HEK293 (cell line): ENCODE measurements around the gene TBC1D24.
A peak's percentile ranks its signal among the peaks of the same experiment; 100 is the strongest.

Source experiments
- FEZF1 ChIP-seq: fragments of 450-650 bp; formaldehyde crosslinking; IDR thresholded peaks from 2 replicates; pipeline ENCODE4 v1.5.1; 2016; ENCODE audit warnings: missing biosample characterization, missing genetic modification characterization
- GLIS2 ChIP-seq: fragments of 450-650 bp; formaldehyde crosslinking; IDR thresholded peaks from 2 replicates; pipeline ENCODE4 v1.5.1; 2016; ENCODE audit warnings: missing biosample characterization, missing genetic modification characterization
- KLF9 ChIP-seq: fragments of 450-650 bp; formaldehyde crosslinking; IDR thresholded peaks from 2 replicates; pipeline ENCODE4 v1.5.1; 2016; ENCODE audit warnings: missing biosample characterization, missing genetic modification characterization, low read depth
- OVOL3 ChIP-seq: fragments of 450-650 bp; formaldehyde crosslinking; IDR thresholded peaks from 2 replicates; pipeline ENCODE4 v1.5.1; 2016; ENCODE audit warnings: missing biosample characterization, missing genetic modification characterization
- PRDM4 ChIP-seq: fragments of 450-650 bp; formaldehyde crosslinking; IDR thresholded peaks from 2 replicates; pipeline ENCODE4 v1.5.1; 2017; ENCODE audit warnings: missing biosample characterization, missing genetic modification characterization
- REST ChIP-seq: fragments of 450-650 bp; formaldehyde crosslinking; IDR thresholded peaks from 2 replicates; pipeline ENCODE4 v1.5.1; 2016; ENCODE audit warnings: missing biosample characterization, missing genetic modification characterization
- SETDB1 ChIP-seq: IDR thresholded peaks from one replicate; pipeline ENCODE4 v1.6.1; 2017; ENCODE audit warnings: mild to moderate bottlenecking, low read length, moderate library complexity, mixed read lengths; ENCODE audit not compliant: insufficient read length
- WT1 ChIP-seq: fragments of 450-650 bp; formaldehyde crosslinking; IDR thresholded peaks from 2 replicates; pipeline ENCODE4 v1.5.1; 2016; ENCODE audit warnings: missing biosample characterization, missing genetic modification characterization
- YY2 ChIP-seq: fragments of 450-650 bp; formaldehyde crosslinking; IDR thresholded peaks from 2 replicates; pipeline ENCODE4 v1.5.1; 2016; ENCODE audit warnings: missing biosample characterization, missing genetic modification characterization
- ZBTB17 ChIP-seq: fragments of 450-650 bp; formaldehyde crosslinking; IDR thresholded peaks from 2 replicates; pipeline ENCODE4 v1.5.1; 2016; ENCODE audit warnings: missing biosample characterization, missing genetic modification characterization
- ZBTB48 ChIP-seq: fragments of 450-650 bp; formaldehyde crosslinking; IDR thresholded peaks from 2 replicates; pipeline ENCODE4 v1.5.1; 2016; ENCODE audit warnings: missing biosample characterization, missing genetic modification characterization
- ZFP3 ChIP-seq: fragments of 450-650 bp; formaldehyde crosslinking; IDR thresholded peaks from 2 replicates; pipeline ENCODE4 v1.5.1; 2016; ENCODE audit warnings: low read depth, missing biosample characterization, missing genetic modification characterization
- ZFP37 ChIP-seq: fragments of 450-650 bp; formaldehyde crosslinking; IDR thresholded peaks from 2 replicates; pipeline ENCODE4 v1.5.1; 2016; ENCODE audit warnings: missing biosample characterization, missing genetic modification characterization
- ZFP69B ChIP-seq: fragments of 450-650 bp; formaldehyde crosslinking; IDR thresholded peaks from 2 replicates; pipeline ENCODE4 v1.5.1; 2016; ENCODE audit warnings: missing biosample characterization, missing genetic modification characterization
- ZIC2 ChIP-seq: fragments of 450-650 bp; formaldehyde crosslinking; IDR thresholded peaks from 2 replicates; pipeline ENCODE4 v1.5.1; 2016; ENCODE audit warnings: missing biosample characterization, missing genetic modification characterization
- ZNF24 ChIP-seq: fragments of 450-650 bp; formaldehyde crosslinking; IDR thresholded peaks from 2 replicates; pipeline ENCODE4 v1.5.1; 2016; ENCODE audit warnings: missing biosample characterization, missing genetic modification characterization
- ZNF366 ChIP-seq: fragments of 450-650 bp; formaldehyde crosslinking; conservative IDR thresholded peaks from 2 replicates; pipeline ENCODE4 v1.5.1; 2016; ENCODE audit warnings: missing biosample characterization, missing genetic modification characterization
- ZNF391 ChIP-seq: fragments of 450-650 bp; formaldehyde crosslinking; IDR thresholded peaks from 2 replicates; pipeline ENCODE4 v1.5.1; 2016; ENCODE audit warnings: low read depth, missing biosample characterization, missing genetic modification characterization, borderline replicate concordance
- ZNF473 ChIP-seq: fragments of 450-650 bp; formaldehyde crosslinking; IDR thresholded peaks from 2 replicates; pipeline ENCODE4 v1.5.1; 2017; ENCODE audit warnings: missing biosample characterization, missing genetic modification characterization
- ZNF488 ChIP-seq: fragments of 450-650 bp; formaldehyde crosslinking; IDR thresholded peaks from 2 replicates; pipeline ENCODE4 v1.5.1; 2016; ENCODE audit warnings: missing biosample characterization, missing genetic modification characterization
- ZNF548 ChIP-seq: fragments of 450-650 bp; formaldehyde crosslinking; IDR thresholded peaks from 2 replicates; pipeline ENCODE4 v1.5.1; 2016; ENCODE audit warnings: missing biosample characterization, missing genetic modification characterization
- ZNF670 ChIP-seq: fragments of 450-650 bp; formaldehyde crosslinking; IDR thresholded peaks from 2 replicates; pipeline ENCODE4 v1.5.1; 2016; ENCODE audit warnings: missing biosample characterization, missing genetic modification characterization, low read depth
- ZNF677 ChIP-seq: fragments of 450-650 bp; IDR thresholded peaks from 2 replicates; pipeline ENCODE4 v1.5.0; 2018; ENCODE audit warnings: missing biosample characterization, mild to moderate bottlenecking, missing genetic modification characterization, moderate library complexity
- ZNF747 ChIP-seq: fragments of 450-650 bp; formaldehyde crosslinking; IDR thresholded peaks from 2 replicates; pipeline ENCODE4 v1.5.1; 2016; ENCODE audit warnings: missing biosample characterization, missing genetic modification characterization
- ZNF768 ChIP-seq: fragments of 450-650 bp; formaldehyde crosslinking; IDR thresholded peaks from 2 replicates; pipeline ENCODE4 v1.5.1; 2018; ENCODE audit warnings: missing biosample characterization, mild to moderate bottlenecking, missing genetic modification characterization
- ZNF791 ChIP-seq: fragments of 450-650 bp; formaldehyde crosslinking; IDR thresholded peaks from 2 replicates; pipeline ENCODE4 v1.5.1; 2016; ENCODE audit warnings: missing biosample characterization, missing genetic modification characterization
- ZNF843 ChIP-seq: fragments of 450-650 bp; formaldehyde crosslinking; IDR thresholded peaks from 2 replicates; pipeline ENCODE4 v1.5.1; 2016; ENCODE audit warnings: missing biosample characterization, missing genetic modification characterization
- TF ChIP-seq, protein P1 (sequence below): fragments of 450-650 bp; formaldehyde crosslinking; IDR thresholded peaks from 2 replicates; pipeline ENCODE4 v1.5.1; 2017; ENCODE audit warnings: missing biosample characterization, missing genetic modification characterization
- TF ChIP-seq, protein P2 (sequence below): fragments of 450-650 bp; formaldehyde crosslinking; IDR thresholded peaks from 2 replicates; pipeline ENCODE4 v1.5.1; 2016; ENCODE audit warnings: missing biosample characterization, missing genetic modification characterization
- TF ChIP-seq, protein P3 (sequence below): fragments of 450-650 bp; formaldehyde crosslinking; IDR thresholded peaks from 2 replicates; pipeline ENCODE4 v1.5.1; 2016; ENCODE audit warnings: missing biosample characterization, missing genetic modification characterization

TBC1D24 gene

GRCh38 chr16:2531696-2532493 is 57.0 kb downstream of the TBC1D24 start (continued):
- TF ChIP-seq REST (no peak), ZNF670 (tag by site-specific recombination) (no peak), YY2 (tag by site-specific recombination) (no peak), ZNF548 (tag by site-specific recombination) (no peak; the same call in 1 of the 2 replicates), ZNF391 (tag by site-specific recombination) (0 out of 2 replicates have a peak, but pooled peaks have one; percentile 15), ZBTB48 (no peak), FEZF1 (peak; percentile 69), GLIS2 (tag by site-specific recombination) (no peak; the same call in 1 of the 2 replicates), ZNF488 (tag by site-specific recombination) (no peak), PRDM4 (tag by site-specific recombination) (no peak), ZNF366 (tag by site-specific recombination) (no peak), ZBTB17 (peak; percentile 92), ZIC2 (no peak), ZNF677 (tag by site-specific recombination) (no peak), ZNF791 (tag by site-specific recombination) (no peak), ZFP3 (tag by site-specific recombination) (no peak; the same call in 1 of the 2 replicates), ZNF768 (tag by site-specific recombination) (no peak), WT1 (tag by site-specific recombination) (no peak), ZFP69B (tag by site-specific recombination) (no peak; the same call in 1 of the 2 replicates), SETDB1 (no peak), ZFP37 (no peak), OVOL3 (tag by site-specific recombination) (no peak), ZNF473 (no peak), ZNF747 (tag by site-specific recombination) (no peak), KLF9 (tag by site-specific recombination) (peak; percentile 87), ZNF843 (tag by site-specific recombination) (no peak), ZNF24 (no peak)
- TF ChIP-seq, protein P1, sequence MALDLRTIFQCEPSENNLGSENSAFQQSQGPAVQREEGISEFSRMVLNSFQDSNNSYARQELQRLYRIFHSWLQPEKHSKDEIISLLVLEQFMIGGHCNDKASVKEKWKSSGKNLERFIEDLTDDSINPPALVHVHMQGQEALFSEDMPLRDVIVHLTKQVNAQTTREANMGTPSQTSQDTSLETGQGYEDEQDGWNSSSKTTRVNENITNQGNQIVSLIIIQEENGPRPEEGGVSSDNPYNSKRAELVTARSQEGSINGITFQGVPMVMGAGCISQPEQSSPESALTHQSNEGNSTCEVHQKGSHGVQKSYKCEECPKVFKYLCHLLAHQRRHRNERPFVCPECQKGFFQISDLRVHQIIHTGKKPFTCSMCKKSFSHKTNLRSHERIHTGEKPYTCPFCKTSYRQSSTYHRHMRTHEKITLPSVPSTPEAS (tag by site-specific recombination): no peak
- TF ChIP-seq, protein P2, sequence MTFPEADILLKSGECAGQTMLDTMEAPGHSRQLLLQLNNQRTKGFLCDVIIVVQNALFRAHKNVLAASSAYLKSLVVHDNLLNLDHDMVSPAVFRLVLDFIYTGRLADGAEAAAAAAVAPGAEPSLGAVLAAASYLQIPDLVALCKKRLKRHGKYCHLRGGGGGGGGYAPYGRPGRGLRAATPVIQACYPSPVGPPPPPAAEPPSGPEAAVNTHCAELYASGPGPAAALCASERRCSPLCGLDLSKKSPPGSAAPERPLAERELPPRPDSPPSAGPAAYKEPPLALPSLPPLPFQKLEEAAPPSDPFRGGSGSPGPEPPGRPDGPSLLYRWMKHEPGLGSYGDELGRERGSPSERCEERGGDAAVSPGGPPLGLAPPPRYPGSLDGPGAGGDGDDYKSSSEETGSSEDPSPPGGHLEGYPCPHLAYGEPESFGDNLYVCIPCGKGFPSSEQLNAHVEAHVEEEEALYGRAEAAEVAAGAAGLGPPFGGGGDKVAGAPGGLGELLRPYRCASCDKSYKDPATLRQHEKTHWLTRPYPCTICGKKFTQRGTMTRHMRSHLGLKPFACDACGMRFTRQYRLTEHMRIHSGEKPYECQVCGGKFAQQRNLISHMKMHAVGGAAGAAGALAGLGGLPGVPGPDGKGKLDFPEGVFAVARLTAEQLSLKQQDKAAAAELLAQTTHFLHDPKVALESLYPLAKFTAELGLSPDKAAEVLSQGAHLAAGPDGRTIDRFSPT (tag by site-specific recombination): peak; percentile 34
- TF ChIP-seq, protein P3, sequence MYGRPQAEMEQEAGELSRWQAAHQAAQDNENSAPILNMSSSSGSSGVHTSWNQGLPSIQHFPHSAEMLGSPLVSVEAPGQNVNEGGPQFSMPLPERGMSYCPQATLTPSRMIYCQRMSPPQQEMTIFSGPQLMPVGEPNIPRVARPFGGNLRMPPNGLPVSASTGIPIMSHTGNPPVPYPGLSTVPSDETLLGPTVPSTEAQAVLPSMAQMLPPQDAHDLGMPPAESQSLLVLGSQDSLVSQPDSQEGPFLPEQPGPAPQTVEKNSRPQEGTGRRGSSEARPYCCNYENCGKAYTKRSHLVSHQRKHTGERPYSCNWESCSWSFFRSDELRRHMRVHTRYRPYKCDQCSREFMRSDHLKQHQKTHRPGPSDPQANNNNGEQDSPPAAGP (tag by site-specific recombination): peak; percentile 47
